ENCODE results near the gene FANCM.

DNA sequence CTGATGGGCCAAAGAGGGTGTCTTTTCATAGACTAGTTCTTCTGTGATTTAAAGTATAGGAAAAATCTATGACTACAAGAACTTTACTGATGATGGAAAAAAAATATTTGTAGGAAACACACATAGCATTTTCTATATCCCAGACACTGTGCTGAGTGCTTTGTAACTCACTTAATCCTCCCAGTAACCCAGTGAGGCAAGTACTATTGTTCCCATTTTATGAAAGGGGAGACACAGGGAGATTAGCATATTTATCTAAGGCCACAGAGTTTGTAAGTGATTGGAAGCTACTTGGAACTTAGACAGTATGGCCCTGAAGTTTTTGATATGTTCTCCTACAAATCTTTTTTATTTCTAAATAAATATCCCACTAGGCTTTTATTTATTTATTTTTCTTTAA lies 31.9 kb upstream of the FANCM start:
- TF ChIP-seq, protein P1, sequence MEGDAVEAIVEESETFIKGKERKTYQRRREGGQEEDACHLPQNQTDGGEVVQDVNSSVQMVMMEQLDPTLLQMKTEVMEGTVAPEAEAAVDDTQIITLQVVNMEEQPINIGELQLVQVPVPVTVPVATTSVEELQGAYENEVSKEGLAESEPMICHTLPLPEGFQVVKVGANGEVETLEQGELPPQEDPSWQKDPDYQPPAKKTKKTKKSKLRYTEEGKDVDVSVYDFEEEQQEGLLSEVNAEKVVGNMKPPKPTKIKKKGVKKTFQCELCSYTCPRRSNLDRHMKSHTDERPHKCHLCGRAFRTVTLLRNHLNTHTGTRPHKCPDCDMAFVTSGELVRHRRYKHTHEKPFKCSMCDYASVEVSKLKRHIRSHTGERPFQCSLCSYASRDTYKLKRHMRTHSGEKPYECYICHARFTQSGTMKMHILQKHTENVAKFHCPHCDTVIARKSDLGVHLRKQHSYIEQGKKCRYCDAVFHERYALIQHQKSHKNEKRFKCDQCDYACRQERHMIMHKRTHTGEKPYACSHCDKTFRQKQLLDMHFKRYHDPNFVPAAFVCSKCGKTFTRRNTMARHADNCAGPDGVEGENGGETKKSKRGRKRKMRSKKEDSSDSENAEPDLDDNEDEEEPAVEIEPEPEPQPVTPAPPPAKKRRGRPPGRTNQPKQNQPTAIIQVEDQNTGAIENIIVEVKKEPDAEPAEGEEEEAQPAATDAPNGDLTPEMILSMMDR (IDR thresholded peaks at IDR 0.05; ENCODE audit: poor library complexity, severe bottlenecking), result no peak
- TF ChIP-seq POLR2AphosphoS5 (IDR thresholded peaks at IDR 0.05), result no peak
- no peak for TF ChIP-seq EP300 (conservative IDR thresholded peaks at IDR 0.05; ENCODE audit: poor library complexity, severe bottlenecking)
- no peak for TF ChIP-seq EZH2 (IDR thresholded peaks at IDR 0.05; ENCODE audit: borderline replicate concordance, insufficient read depth, low read length, poor library complexity, severe bottlenecking)
- TF ChIP-seq RAD21 (conservative IDR thresholded peaks at IDR 0.05), result no peak
